Caco-2 (cell line): ENCODE data around the gene PHF14. TPM values are rescaled to one million over a fixed set of nuclear protein-coding genes. Genes with fewer than 3 reads are reported as not detected.

Source experiments
- BruUV-seq: library from RNA; stranded (reverse); fragments of 400-500 nt; replicated peaks from 2 replicates; lab custom pipeline; 2021; lab: Mats Ljungman, UMichigan
- CTCF ChIA-PET: fragments of 300-600 bp; sonication (Branson Sonifier 250); formaldehyde crosslinking; loops from one replicate; lab custom pipeline; 2022; ENCODE audit warnings: antibody characterized with exemption; lab: Charles Lee
- POLR2A ChIA-PET: fragments of 300-600 bp; sonication (Branson Sonifier 250); formaldehyde crosslinking; loops from one replicate; lab custom pipeline; 2022; ENCODE audit warnings: antibody characterized with exemption; lab: Charles Lee
- DNase-seq, 2 experiments: peaks; one replicate each; pipeline versions ENCODE4 v3.0.0 to v3.0.0-alpha.2; 2020 to 2022
- H3K27me3 ChIP-seq: replicated peaks from 2 replicates; pipeline ENCODE4 v1.6.0; 2011; ENCODE audit warnings: low read length; ENCODE audit not compliant: control insufficient read depth, insufficient read depth
- H3K36me3 ChIP-seq: 2 replicates; pipeline ENCODE4 v1.5.1; 2011; ENCODE audit warnings: low read length; ENCODE audit not compliant: control insufficient read depth, insufficient read depth
- H3K4me1 ChIP-seq: fragments of 250-450 bp; sonication (Bioruptor Pico); 2 replicates; pipeline ENCODE4 v1.5.1; 2020; ENCODE audit warnings: mild to moderate bottlenecking
- H3K4me3 ChIP-seq: 2 replicates; pipeline ENCODE4 v1.5.1; 2011; ENCODE audit warnings: low read depth, mild to moderate bottlenecking, control low read depth, low read length
- H3K9me3 ChIP-seq: fragments of 250-450 bp; sonication (Bioruptor Pico); 2 replicates; pipeline ENCODE4 v1.5.1; 2020; ENCODE audit warnings: mild to moderate bottlenecking, moderate library complexity
- H3K27ac Mint-ChIP-seq: one replicate; pipeline ENCODE4 v1.8.0; 2022; ENCODE audit warnings: mixed read lengths; ENCODE audit not compliant: unreplicated experiment
- H3K27me3 Mint-ChIP-seq: one replicate; pipeline ENCODE4 v1.8.0; 2022; ENCODE audit warnings: mixed read lengths; ENCODE audit not compliant: insufficient read depth, unreplicated experiment
- H3K36me3 Mint-ChIP-seq: one replicate; pipeline ENCODE4 v1.8.0; 2022; ENCODE audit warnings: mild to moderate bottlenecking, mixed read lengths; ENCODE audit not compliant: insufficient read depth, unreplicated experiment
- H3K4me1 Mint-ChIP-seq: one replicate; pipeline ENCODE4 v1.8.0; 2022; ENCODE audit warnings: low read depth, mixed read lengths; ENCODE audit not compliant: unreplicated experiment
- H3K4me3 Mint-ChIP-seq: one replicate; pipeline ENCODE4 v1.8.0; 2022; ENCODE audit warnings: mild to moderate bottlenecking, moderate library complexity, mixed read lengths; ENCODE audit not compliant: unreplicated experiment
- H3K9me3 Mint-ChIP-seq: one replicate; pipeline ENCODE4 v1.8.0; 2022; ENCODE audit warnings: mixed read lengths; ENCODE audit not compliant: unreplicated experiment
- intact Hi-C: fragments of 100-400 bp; cut with micrococcal nuclease; formaldehyde crosslinking; loops from one replicate; pipeline ENCODE4 v1.10.0; 2022; ENCODE audit not compliant: unreplicated experiment
- total RNA-seq: library from RNA; stranded (reverse); gene quantifications from 2 replicates; pipeline ENCODE4 v1.2.3, GENCODE V29; 2022
- TF ChIP-seq, protein P1 (sequence below), 2 experiments: fragments of 200-600 bp in 1 of 2; IDR thresholded peaks; 1 replicate in 1 of 2; 2 replicates in 1 of 2; pipeline versions ENCODE4 v1.5.1 to v1.8.0; 2011 to 2022; ENCODE audit warnings: antibody characterized with exemption in 1 of 2, control low read depth in 1 of 2, inconsistent platforms in 1 of 2, low read depth in 1 of 2, low read length in 1 of 2, mild to moderate bottlenecking in 1 of 2, moderate library complexity in 1 of 2; ENCODE audit not compliant: insufficient read depth in 1 of 2, severe bottlenecking in 1 of 2, unreplicated experiment in 1 of 2

The PHF14 gene
- total RNA-seq, 1 experiment from 2014 or later: 40.6 TPM

DNA sequence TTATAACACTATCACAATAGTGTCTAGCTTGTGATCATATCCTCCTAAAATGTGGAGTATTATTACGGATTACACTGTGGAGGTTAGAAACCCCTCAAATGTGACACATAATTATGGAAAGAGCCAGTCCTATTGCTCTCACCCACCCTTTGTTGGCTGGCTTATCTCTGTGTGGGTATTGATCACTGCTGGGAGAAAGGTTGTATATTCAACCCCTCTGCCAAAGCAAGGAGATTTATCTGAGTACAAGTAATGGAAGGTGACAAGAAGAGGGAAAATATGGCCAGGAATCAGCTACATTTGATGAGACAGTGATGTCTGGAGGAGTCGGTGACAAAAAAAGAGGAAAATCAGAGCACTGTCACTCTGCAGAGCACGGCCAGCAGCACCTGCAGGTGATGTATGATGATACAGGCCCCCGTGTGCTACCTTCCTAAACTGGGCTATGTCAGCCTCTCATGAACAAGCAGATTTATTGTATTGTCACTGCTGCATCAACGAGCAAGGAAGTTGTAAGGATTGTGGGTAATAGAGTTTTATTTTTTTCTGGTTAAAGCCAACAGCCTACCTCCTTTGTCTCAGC is 235.3 kb downstream of the PHF14 start:
- POLR2A ChIA-PET: no interaction called here
- Histone ChIP-seq H3K27me3 (no peaks in the 10 kb centered on the region), H3K4me3 (no peak overlapping the region), H3K4me1 (0 out of 2 replicates have a peak, but pooled peaks cover 7% of the 10 kb centered on the region), H3K9me3 (no peaks in the 10 kb centered on the region), H3K36me3 (no peaks in the 10 kb centered on the region)
- Mint-ChIP-seq H3K4me3 (no peak overlapping the region), H3K4me1 (no peaks in the 10 kb centered on the region), H3K36me3 (no peaks in the 10 kb centered on the region), H3K27ac (no peak overlapping the region), H3K9me3 (no peaks in the 10 kb centered on the region), H3K27me3 (peaks cover 4% of the 10 kb centered on the region)
- DNase-seq: no peak
- BruUV-seq: no TSS peak
- CTCF ChIA-PET: no interaction called here
- TF ChIP-seq, protein P1, sequence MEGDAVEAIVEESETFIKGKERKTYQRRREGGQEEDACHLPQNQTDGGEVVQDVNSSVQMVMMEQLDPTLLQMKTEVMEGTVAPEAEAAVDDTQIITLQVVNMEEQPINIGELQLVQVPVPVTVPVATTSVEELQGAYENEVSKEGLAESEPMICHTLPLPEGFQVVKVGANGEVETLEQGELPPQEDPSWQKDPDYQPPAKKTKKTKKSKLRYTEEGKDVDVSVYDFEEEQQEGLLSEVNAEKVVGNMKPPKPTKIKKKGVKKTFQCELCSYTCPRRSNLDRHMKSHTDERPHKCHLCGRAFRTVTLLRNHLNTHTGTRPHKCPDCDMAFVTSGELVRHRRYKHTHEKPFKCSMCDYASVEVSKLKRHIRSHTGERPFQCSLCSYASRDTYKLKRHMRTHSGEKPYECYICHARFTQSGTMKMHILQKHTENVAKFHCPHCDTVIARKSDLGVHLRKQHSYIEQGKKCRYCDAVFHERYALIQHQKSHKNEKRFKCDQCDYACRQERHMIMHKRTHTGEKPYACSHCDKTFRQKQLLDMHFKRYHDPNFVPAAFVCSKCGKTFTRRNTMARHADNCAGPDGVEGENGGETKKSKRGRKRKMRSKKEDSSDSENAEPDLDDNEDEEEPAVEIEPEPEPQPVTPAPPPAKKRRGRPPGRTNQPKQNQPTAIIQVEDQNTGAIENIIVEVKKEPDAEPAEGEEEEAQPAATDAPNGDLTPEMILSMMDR (IDR thresholded peaks at IDR 0.05; ENCODE audit: insufficient read depth in 1 of 2, low read depth in 1 of 2, low read length in 1 of 2, severe bottlenecking in 1 of 2, unreplicated experiment in 1 of 2): no peak
- intact Hi-C loops: no loop called here

- H3K4me1 Mint-ChIP-seq: no peaks in the 10 kb centered on the region
- H3K36me3 Mint-ChIP-seq: no peaks in the 10 kb centered on the region
- H3K27me3 Mint-ChIP-seq: no peaks in the 10 kb centered on the region
- Histone ChIP-seq H3K36me3 (no peaks in the 10 kb centered on the region), H3K27me3 (no peaks in the 10 kb centered on the region), H3K9me3 (no peaks in the 10 kb centered on the region), H3K4me3 (no peak overlapping the region), H3K4me1 (0 out of 2 replicates have a peak, but pooled peaks cover 7% of the 10 kb centered on the region)
- H3K27ac Mint-ChIP-seq: no peak overlapping the region
- DNase-seq: no peak
- no peak overlapping the region for H3K4me3 Mint-ChIP-seq
- POLR2A ChIA-PET: no interaction called here
- TF ChIP-seq, protein P1 (IDR thresholded peaks at IDR 0.05; ENCODE audit: insufficient read depth in 1 of 2, low read depth in 1 of 2, low read length in 1 of 2, severe bottlenecking in 1 of 2, unreplicated experiment in 1 of 2): no peak
- intact Hi-C loops: no loop called here
- BruUV-seq: no TSS peak
- CTCF ChIA-PET: interaction anchor here (0.6 kb wide), 1 partner anchor 139 kb away, joined by 3 read pairs; no protein-coding TSS in a partner anchor
- no peaks in the 10 kb centered on the region for H3K9me3 Mint-ChIP-seq
These were observed 236.7 kb downstream of the PHF14 start for GRCh38 chr7:11210374-11210773.

GRCh38 chr7:11212080-11212711 is 238.5 kb downstream of the PHF14 start:
- TF ChIP-seq, protein P1 (IDR thresholded peaks at IDR 0.05; ENCODE audit: insufficient read depth in 1 of 2, low read depth in 1 of 2, low read length in 1 of 2, severe bottlenecking in 1 of 2, unreplicated experiment in 1 of 2): peak; percentile 71 to 82
- ChIA-PET POLR2A (interaction anchor here (0.6 kb wide), 1 partner anchor 239 kb away, joined by 3 read pairs; the partner anchor contains the start of gene PHF14), CTCF (interaction anchor here (0.6 to 1.0 kb wide), 2 partner anchors 18 to 272 kb away, joined by 3 to 7 read pairs; a partner anchor contains a TSS)
- Histone ChIP-seq H3K36me3 (no peaks in the 10 kb centered on the region), H3K4me3 (no peak overlapping the region), H3K4me1 (0 out of 2 replicates have a peak, but pooled peaks cover 7% of the 10 kb centered on the region), H3K27me3 (no peaks in the 10 kb centered on the region), H3K9me3 (no peaks in the 10 kb centered on the region)
- H3K36me3 Mint-ChIP-seq: no peaks in the 10 kb centered on the region
- H3K9me3 Mint-ChIP-seq: no peaks in the 10 kb centered on the region
- H3K4me3 Mint-ChIP-seq: no peak overlapping the region
- DNase-seq: peak; percentile 56 to 59
- no TSS peak for BruUV-seq
- no peaks in the 10 kb centered on the region for H3K4me1 Mint-ChIP-seq
- intact Hi-C loops: loop anchor here (1.0 to 2.0 kb wide), 5 partner anchors 59 to 323 kb away; partner anchors contain the start of gene PHF14
- no peak overlapping the region for H3K27ac Mint-ChIP-seq
- H3K27me3 Mint-ChIP-seq: no peaks in the 10 kb centered on the region
